ENCODE results near the gene LRP10. TPM values are rescaled to one million over a fixed set of nuclear protein-coding genes. Genes with fewer than 3 reads are reported as not detected.
A peak's percentile ranks its signal among the peaks of the same experiment; 100 is the strongest.

LRP10 gene
- total RNA-seq, 1 experiment from 2014 or later, result 78.3 TPM

GRCh38 chr14:22918804-22919600 lies 47.5 kb downstream of the LRP10 start, which contains the start of gene RBM23:
RBM23 (minus strand) TSS chr14:22919149.
- DNase-seq (ENCODE audit: low read depth, low spot score) (peak; percentile 99), ATAC-seq (peak; percentile 96)
- H3K4me1 ChIP-seq (ENCODE audit: control insufficient read depth, insufficient read depth, low read length), result peaks cover 12% of the 10 kb centered on the region
- H3K4me3 ChIP-seq (ENCODE audit: low read depth in 2 of 2, low read length in 2 of 2), result peak within 1 kb of the TSS; percentile 94 to 97
- H3K9me3 ChIP-seq (ENCODE audit: control insufficient read depth, insufficient read depth, low read depth, low read length), result no peaks in the 10 kb centered on the region
- peak within 1 kb of the TSS; percentile 94 for H3K27ac ChIP-seq (ENCODE audit: low read length)
- H3K27me3 ChIP-seq (ENCODE audit: control insufficient read depth, insufficient read depth, low read length), result no peaks in the 10 kb centered on the region
- POLR2A ChIA-PET, result interaction anchor here (0.6 kb wide), 1 partner anchor 76 kb away, joined by 9 read pairs; no protein-coding TSS in a partner anchor
- in situ Hi-C loops (cut with HindIII; ENCODE audit: low pct_unique_long_range_greater_than_20kb, low sequenced_read_pairs), result no loop called here
- no TSS peak for BruUV-seq (replicated peaks)
- peaks cover 8% of the 10 kb centered on the region for H3K36me3 ChIP-seq (ENCODE audit: control insufficient read depth, insufficient read depth, low read length)
- intact Hi-C loops (cut with micrococcal nuclease; ENCODE audit: unreplicated experiment), result no loop called here
- CTCF ChIA-PET, result interaction anchor here (0.9 kb wide), 1 partner anchor 59 kb away, joined by 3 read pairs; no protein-coding TSS in a partner anchor
- peak; percentile 62; the same call in 1 of the 2 replicates for TF ChIP-seq SIN3A (IDR thresholded peaks at IDR 0.05; ENCODE audit: borderline replicate concordance, insufficient read depth, low read depth, low read length)
- TF ChIP-seq CTCF (IDR thresholded peaks at IDR 0.05), result no peak
- TF ChIP-seq TCF7L2 (IDR thresholded peaks at IDR 0.05; ENCODE audit: low read depth, low read length), result no peak
- TF ChIP-seq REST (IDR thresholded peaks at IDR 0.05; ENCODE audit: insufficient read depth in 1 of 2, low read depth in 2 of 2, low read length in 1 of 2), result no peak
- peak; percentile 51 for TF ChIP-seq POLR2AphosphoS5 (IDR thresholded peaks at IDR 0.05; ENCODE audit: low read depth, low read length)

GRCh38 chr14:22919601-22919921 lies 48.0 kb downstream of the LRP10 start:
- H3K4me1 ChIP-seq (ENCODE audit: control insufficient read depth, insufficient read depth, low read length), result peaks cover 12% of the 10 kb centered on the region
- H3K4me3 ChIP-seq (ENCODE audit: low read depth in 2 of 2, low read length in 2 of 2), result peak overlapping the region; percentile 58 to 97
- in situ Hi-C loops (cut with HindIII; ENCODE audit: low pct_unique_long_range_greater_than_20kb, low sequenced_read_pairs) (no loop called here), intact Hi-C loops (cut with micrococcal nuclease; ENCODE audit: unreplicated experiment) (no loop called here)
- TF ChIP-seq CTCF (IDR thresholded peaks at IDR 0.05) (no peak), POLR2AphosphoS5 (IDR thresholded peaks at IDR 0.05; ENCODE audit: low read depth, low read length) (0 out of 2 replicates have a peak, but pooled peaks have one; percentile 5), SIN3A (IDR thresholded peaks at IDR 0.05; ENCODE audit: borderline replicate concordance, insufficient read depth, low read depth, low read length) (no peak)
- ATAC-seq (peak; percentile 40), DNase-seq (ENCODE audit: low read depth, low spot score) (no peak)
- POLR2A ChIA-PET, result interaction anchor here (0.6 kb wide), 1 partner anchor 76 kb away, joined by 9 read pairs; no protein-coding TSS in a partner anchor
- H3K27ac ChIP-seq (ENCODE audit: low read length), result peak overlapping the region; percentile 89
- CTCF ChIA-PET, result interaction anchor here (0.9 kb wide), 1 partner anchor 60 kb away, joined by 3 read pairs; no protein-coding TSS in a partner anchor
- TSS peak; percentile 90 for BruUV-seq (replicated peaks)
- no peaks in the 10 kb centered on the region for H3K27me3 ChIP-seq (ENCODE audit: control insufficient read depth, insufficient read depth, low read length)
- no peaks in the 10 kb centered on the region for H3K9me3 ChIP-seq (ENCODE audit: control insufficient read depth, insufficient read depth, low read depth, low read length)
- peaks cover 10% of the 10 kb centered on the region for H3K36me3 ChIP-seq (ENCODE audit: control insufficient read depth, insufficient read depth, low read length)

Data from Panc1 (cell line).